ENCODE data around the gene RBM47. TPM values are rescaled to one million over a fixed set of nuclear protein-coding genes. Genes with fewer than 3 reads are reported as not detected.
A peak's percentile ranks its signal among the peaks of the same experiment; 100 is the strongest.

Gene RBM47
- total and polyA plus RNA-seq, 9 of the 15 experiments (the other 6 are each of a cell fraction or from before 2014, with no cell fraction given), result 1.4 to 6.4 (median 3.3) TPM

GRCh38 chr4:40530961-40531635, 98.6 kb downstream of the RBM47 start (continued):
- TF ChIP-seq, protein P1, sequence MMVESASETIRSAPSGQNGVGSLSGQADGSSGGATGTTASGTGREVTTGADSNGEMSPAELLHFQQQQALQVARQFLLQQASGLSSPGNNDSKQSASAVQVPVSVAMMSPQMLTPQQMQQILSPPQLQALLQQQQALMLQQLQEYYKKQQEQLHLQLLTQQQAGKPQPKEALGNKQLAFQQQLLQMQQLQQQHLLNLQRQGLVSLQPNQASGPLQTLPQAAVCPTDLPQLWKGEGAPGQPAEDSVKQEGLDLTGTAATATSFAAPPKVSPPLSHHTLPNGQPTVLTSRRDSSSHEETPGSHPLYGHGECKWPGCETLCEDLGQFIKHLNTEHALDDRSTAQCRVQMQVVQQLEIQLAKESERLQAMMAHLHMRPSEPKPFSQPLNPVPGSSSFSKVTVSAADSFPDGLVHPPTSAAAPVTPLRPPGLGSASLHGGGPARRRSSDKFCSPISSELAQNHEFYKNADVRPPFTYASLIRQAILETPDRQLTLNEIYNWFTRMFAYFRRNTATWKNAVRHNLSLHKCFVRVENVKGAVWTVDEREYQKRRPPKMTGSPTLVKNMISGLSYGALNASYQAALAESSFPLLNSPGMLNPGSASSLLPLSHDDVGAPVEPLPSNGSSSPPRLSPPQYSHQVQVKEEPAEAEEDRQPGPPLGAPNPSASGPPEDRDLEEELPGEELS (CRISPR knock-in tag; IDR thresholded peaks at IDR 0.05; ENCODE audit: borderline replicate concordance), result no peak
- no peak for TF ChIP-seq ZC3H8 (IDR thresholded peaks at IDR 0.05)
- TF ChIP-seq, protein P2, sequence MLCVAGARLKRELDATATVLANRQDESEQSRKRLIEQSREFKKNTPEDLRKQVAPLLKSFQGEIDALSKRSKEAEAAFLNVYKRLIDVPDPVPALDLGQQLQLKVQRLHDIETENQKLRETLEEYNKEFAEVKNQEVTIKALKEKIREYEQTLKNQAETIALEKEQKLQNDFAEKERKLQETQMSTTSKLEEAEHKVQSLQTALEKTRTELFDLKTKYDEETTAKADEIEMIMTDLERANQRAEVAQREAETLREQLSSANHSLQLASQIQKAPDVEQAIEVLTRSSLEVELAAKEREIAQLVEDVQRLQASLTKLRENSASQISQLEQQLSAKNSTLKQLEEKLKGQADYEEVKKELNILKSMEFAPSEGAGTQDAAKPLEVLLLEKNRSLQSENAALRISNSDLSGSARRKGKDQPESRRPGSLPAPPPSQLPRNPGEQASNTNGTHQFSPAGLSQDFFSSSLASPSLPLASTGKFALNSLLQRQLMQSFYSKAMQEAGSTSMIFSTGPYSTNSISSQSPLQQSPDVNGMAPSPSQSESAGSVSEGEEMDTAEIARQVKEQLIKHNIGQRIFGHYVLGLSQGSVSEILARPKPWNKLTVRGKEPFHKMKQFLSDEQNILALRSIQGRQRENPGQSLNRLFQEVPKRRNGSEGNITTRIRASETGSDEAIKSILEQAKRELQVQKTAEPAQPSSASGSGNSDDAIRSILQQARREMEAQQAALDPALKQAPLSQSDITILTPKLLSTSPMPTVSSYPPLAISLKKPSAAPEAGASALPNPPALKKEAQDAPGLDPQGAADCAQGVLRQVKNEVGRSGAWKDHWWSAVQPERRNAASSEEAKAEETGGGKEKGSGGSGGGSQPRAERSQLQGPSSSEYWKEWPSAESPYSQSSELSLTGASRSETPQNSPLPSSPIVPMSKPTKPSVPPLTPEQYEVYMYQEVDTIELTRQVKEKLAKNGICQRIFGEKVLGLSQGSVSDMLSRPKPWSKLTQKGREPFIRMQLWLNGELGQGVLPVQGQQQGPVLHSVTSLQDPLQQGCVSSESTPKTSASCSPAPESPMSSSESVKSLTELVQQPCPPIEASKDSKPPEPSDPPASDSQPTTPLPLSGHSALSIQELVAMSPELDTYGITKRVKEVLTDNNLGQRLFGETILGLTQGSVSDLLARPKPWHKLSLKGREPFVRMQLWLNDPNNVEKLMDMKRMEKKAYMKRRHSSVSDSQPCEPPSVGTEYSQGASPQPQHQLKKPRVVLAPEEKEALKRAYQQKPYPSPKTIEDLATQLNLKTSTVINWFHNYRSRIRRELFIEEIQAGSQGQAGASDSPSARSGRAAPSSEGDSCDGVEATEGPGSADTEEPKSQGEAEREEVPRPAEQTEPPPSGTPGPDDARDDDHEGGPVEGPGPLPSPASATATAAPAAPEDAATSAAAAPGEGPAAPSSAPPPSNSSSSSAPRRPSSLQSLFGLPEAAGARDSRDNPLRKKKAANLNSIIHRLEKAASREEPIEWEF (CRISPR knock-in tag; IDR thresholded peaks at IDR 0.05), result no peak
- TF ChIP-seq TBL1XR1 (IDR thresholded peaks at IDR 0.05; ENCODE audit: low read length in 2 of 2), result no peak
- TF ChIP-seq SETDB1 (IDR thresholded peaks at IDR 0.05; ENCODE audit: low read length), result no peak
- TF ChIP-seq SMAD2 (IDR thresholded peaks at IDR 0.05; ENCODE audit: low read depth, low read length), result no peak
- no peak for TF ChIP-seq SRF (CRISPR knock-in tag; IDR thresholded peaks at IDR 0.05)
- TF ChIP-seq, protein P3, sequence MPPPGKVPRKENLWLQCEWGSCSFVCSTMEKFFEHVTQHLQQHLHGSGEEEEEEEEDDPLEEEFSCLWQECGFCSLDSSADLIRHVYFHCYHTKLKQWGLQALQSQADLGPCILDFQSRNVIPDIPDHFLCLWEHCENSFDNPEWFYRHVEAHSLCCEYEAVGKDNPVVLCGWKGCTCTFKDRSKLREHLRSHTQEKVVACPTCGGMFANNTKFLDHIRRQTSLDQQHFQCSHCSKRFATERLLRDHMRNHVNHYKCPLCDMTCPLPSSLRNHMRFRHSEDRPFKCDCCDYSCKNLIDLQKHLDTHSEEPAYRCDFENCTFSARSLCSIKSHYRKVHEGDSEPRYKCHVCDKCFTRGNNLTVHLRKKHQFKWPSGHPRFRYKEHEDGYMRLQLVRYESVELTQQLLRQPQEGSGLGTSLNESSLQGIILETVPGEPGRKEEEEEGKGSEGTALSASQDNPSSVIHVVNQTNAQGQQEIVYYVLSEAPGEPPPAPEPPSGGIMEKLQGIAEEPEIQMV (tag; conservative IDR thresholded peaks at IDR 0.05; ENCODE audit: low read depth), result no peak
- TF ChIP-seq, protein P4, sequence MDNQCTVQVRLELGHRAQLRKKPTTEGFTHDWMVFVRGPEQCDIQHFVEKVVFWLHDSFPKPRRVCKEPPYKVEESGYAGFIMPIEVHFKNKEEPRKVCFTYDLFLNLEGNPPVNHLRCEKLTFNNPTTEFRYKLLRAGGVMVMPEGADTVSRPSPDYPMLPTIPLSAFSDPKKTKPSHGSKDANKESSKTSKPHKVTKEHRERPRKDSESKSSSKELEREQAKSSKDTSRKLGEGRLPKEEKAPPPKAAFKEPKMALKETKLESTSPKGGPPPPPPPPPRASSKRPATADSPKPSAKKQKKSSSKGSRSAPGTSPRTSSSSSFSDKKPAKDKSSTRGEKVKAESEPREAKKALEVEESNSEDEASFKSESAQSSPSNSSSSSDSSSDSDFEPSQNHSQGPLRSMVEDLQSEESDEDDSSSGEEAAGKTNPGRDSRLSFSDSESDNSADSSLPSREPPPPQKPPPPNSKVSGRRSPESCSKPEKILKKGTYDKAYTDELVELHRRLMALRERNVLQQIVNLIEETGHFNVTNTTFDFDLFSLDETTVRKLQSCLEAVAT (IDR thresholded peaks at IDR 0.05), result peak; percentile 33 to 55; a peak in 1 of 4 replicates
- no peak for TF ChIP-seq FOXJ3 (CRISPR knock-in tag; IDR thresholded peaks at IDR 0.05)
- no peak for TF ChIP-seq BMI1 (IDR thresholded peaks at IDR 0.05; ENCODE audit: low read length)
- peak; percentile 74; the same call in 1 of the 2 replicates for TF ChIP-seq EP300 (IDR thresholded peaks at IDR 0.05; ENCODE audit: low read length)
- TF ChIP-seq TAF15 (IDR thresholded peaks at IDR 0.05; ENCODE audit: low read depth, low read length), result no peak
- peak; percentile 52; the same call in 1 of the 2 replicates for TF ChIP-seq JUND (IDR thresholded peaks at IDR 0.05; ENCODE audit: borderline replicate concordance, low read depth, low read length)
- TF ChIP-seq JUND (tag; IDR thresholded peaks at IDR 0.05; ENCODE audit: borderline replicate concordance, low read depth, low read length), result no peak; the same call in 2 of the 3 replicates
- TF ChIP-seq KAT8 (IDR thresholded peaks at IDR 0.05; ENCODE audit: low read depth), result no peak
- TF ChIP-seq NRF1 (conservative IDR thresholded peaks at IDR 0.05 in 1 of 2, IDR thresholded peaks at IDR 0.05 in 1 of 2), result 0 out of 4 replicates have a peak, but pooled peaks of 1 of the 2 experiments have one; percentile 17
